Liver (tissue), 3 donors: Measurements from ENCODE around the gene COL17A1.
A peak's percentile ranks its signal among the peaks of the same experiment; 100 is the strongest.

Source experiments
- HNF4G ChIP-seq: IDR thresholded peaks from 2 replicates; pipeline ENCODE4 v1.6.1; 2016; ENCODE audit warnings: antibody characterized with exemption
- JUND ChIP-seq, 2 donors: IDR thresholded peaks; 2 replicates each; pipeline ENCODE4 v1.6.1; 2016; ENCODE audit warnings: antibody characterized with exemption in 2 of 2
- RXRA ChIP-seq, 2 donors: IDR thresholded peaks; 2 replicates each; pipeline ENCODE4 v1.6.1; 2017 to 2018; ENCODE audit warnings: antibody characterized with exemption in 2 of 2, mild to moderate bottlenecking in 1 of 2
- YY1 ChIP-seq: IDR thresholded peaks from 2 replicates; pipeline ENCODE4 v1.6.1; 2016; ENCODE audit warnings: antibody characterized with exemption, mild to moderate bottlenecking
- TF ChIP-seq, protein P1 (sequence below): fragments of 150-350 bp; IDR thresholded peaks from 2 replicates; pipeline ENCODE4 v1.5.1; 2017; ENCODE audit warnings: improper control_type of control experiment, low read depth, low read length; ENCODE audit not compliant: missing input control
- TF ChIP-seq, protein P2 (sequence below): IDR thresholded peaks from 2 replicates; pipeline ENCODE4 v1.6.1; 2016; ENCODE audit warnings: antibody characterized with exemption, mild to moderate bottlenecking
- TF ChIP-seq, protein P3 (sequence below): IDR thresholded peaks from 2 replicates; pipeline ENCODE4 v1.6.1; 2016; ENCODE audit warnings: antibody characterized with exemption
- donor health status: healthy.
- donor health status: healthy.

DNA sequence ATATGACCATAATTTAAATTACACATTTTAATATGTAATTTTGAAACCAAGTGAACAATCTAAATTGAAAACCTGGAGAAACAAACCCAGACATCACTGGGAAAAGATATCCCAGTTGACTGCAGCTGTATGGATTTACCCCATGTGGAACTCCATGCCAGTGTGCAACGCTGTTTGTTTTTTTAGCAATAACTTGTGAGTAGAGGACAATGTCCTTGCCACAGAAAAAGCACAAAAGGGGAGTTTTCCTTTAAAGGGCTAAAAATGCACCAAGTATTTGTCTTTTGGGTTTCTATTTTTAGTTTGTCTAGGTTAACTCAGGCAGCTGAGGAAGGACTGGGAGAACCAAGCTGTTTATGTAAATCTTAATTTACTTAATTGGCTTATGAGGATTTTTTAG is 15.1 kb upstream of the COL17A1 start:
- TF ChIP-seq, protein P1, sequence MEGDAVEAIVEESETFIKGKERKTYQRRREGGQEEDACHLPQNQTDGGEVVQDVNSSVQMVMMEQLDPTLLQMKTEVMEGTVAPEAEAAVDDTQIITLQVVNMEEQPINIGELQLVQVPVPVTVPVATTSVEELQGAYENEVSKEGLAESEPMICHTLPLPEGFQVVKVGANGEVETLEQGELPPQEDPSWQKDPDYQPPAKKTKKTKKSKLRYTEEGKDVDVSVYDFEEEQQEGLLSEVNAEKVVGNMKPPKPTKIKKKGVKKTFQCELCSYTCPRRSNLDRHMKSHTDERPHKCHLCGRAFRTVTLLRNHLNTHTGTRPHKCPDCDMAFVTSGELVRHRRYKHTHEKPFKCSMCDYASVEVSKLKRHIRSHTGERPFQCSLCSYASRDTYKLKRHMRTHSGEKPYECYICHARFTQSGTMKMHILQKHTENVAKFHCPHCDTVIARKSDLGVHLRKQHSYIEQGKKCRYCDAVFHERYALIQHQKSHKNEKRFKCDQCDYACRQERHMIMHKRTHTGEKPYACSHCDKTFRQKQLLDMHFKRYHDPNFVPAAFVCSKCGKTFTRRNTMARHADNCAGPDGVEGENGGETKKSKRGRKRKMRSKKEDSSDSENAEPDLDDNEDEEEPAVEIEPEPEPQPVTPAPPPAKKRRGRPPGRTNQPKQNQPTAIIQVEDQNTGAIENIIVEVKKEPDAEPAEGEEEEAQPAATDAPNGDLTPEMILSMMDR, result no peak
- TF ChIP-seq, protein P2, sequence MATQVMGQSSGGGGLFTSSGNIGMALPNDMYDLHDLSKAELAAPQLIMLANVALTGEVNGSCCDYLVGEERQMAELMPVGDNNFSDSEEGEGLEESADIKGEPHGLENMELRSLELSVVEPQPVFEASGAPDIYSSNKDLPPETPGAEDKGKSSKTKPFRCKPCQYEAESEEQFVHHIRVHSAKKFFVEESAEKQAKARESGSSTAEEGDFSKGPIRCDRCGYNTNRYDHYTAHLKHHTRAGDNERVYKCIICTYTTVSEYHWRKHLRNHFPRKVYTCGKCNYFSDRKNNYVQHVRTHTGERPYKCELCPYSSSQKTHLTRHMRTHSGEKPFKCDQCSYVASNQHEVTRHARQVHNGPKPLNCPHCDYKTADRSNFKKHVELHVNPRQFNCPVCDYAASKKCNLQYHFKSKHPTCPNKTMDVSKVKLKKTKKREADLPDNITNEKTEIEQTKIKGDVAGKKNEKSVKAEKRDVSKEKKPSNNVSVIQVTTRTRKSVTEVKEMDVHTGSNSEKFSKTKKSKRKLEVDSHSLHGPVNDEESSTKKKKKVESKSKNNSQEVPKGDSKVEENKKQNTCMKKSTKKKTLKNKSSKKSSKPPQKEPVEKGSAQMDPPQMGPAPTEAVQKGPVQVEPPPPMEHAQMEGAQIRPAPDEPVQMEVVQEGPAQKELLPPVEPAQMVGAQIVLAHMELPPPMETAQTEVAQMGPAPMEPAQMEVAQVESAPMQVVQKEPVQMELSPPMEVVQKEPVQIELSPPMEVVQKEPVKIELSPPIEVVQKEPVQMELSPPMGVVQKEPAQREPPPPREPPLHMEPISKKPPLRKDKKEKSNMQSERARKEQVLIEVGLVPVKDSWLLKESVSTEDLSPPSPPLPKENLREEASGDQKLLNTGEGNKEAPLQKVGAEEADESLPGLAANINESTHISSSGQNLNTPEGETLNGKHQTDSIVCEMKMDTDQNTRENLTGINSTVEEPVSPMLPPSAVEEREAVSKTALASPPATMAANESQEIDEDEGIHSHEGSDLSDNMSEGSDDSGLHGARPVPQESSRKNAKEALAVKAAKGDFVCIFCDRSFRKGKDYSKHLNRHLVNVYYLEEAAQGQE, result peak; percentile 28
- TF ChIP-seq HNF4G (no peak), RXRA (IDR thresholded peaks at IDR 0.05) (peak in 1 of 2 donors; percentile 38), YY1 (peak; percentile 43), JUND (IDR thresholded peaks at IDR 0.05) (no peak)
- TF ChIP-seq, protein P3, sequence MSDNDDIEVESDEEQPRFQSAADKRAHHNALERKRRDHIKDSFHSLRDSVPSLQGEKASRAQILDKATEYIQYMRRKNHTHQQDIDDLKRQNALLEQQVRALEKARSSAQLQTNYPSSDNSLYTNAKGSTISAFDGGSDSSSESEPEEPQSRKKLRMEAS, result no peak
